HFF-Myc (cell line): Measurements from ENCODE around the gene KMT2B.

ENCODE experiments used
- DNase-seq: peaks from one replicate; pipeline ENCODE4 v3.0.0-alpha.2; 2011; ENCODE audit warnings: low read depth; ENCODE audit errors: extremely low read depth
- H3K4me3 ChIP-seq: replicated peaks from 2 replicates; pipeline ENCODE4 v1.5.1; 2011; ENCODE audit warnings: low read depth, mild to moderate bottlenecking, control low read depth, low read length
- CTCF ChIP-seq: IDR thresholded peaks from 2 replicates; pipeline ENCODE4 v1.5.1; 2012; ENCODE audit warnings: mild to moderate bottlenecking, low read depth, low read length, control low read depth; ENCODE audit errors: missing control alignments

KMT2B gene

DNA sequence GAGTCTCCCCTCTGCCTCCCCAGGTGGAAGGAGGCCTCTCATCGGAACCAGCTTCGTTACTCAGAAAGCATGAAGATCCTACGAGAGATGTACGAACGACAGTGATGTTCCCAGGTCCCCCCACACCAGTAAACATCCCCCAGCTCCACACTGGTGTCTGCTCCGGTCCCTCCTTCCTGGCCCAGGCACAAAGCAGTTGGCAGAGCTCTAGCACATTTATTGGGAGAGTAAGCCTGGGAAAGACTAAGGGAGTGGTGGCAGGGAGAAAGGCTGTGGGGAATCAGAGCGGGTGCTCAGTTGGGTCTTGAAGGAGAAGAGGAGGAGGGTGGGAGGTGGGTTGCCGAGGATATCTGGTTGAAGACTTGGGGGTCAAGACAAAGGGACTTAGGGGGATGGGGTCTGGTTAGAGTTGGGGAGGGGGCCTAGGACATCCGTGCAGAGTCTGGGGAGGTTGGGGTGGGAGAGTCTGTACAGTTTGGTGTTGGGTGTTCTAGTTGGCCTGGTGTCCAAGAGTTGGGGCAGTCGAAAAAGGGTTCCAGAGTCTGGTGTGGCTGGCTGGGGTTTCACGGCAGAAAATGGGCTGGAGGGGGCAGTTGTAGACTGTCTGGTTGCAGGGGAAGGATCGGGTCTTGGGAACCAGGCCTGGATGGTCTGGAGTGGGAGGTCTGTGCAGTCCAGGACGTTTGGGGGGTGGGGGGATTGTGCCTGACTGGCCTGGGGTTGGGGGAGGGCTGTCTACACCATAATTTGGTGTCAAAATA, 36.7 kb downstream of the KMT2B start:
- DNase-seq: no peak
- no peak for TF ChIP-seq CTCF
- no peak overlapping the region for H3K4me3 ChIP-seq

DNA sequence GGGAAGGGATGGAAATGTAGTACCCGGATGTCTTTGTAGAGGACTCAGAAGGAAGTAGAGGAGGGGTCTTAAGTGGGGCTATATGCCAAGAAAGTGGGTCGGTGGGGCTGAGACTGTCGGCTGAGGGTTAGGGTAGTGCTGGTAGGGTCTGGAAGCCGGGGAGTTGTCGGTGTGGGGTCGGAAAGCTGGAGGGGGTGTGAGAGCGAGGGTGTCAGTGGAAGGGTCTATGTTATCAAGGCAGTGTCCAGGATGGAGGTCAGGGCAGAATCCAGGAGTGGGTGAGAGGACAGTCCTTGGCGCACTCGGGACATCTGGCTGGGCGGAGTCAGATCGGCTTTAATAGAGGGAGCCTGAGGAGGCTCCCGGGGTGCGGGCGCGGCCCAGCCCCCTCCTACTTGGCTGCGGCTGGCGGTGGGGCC, 37.3 kb downstream of the KMT2B start:
- no peak for TF ChIP-seq CTCF
- peak overlapping the region; percentile 97 for H3K4me3 ChIP-seq
- DNase-seq: no peak

DNA sequence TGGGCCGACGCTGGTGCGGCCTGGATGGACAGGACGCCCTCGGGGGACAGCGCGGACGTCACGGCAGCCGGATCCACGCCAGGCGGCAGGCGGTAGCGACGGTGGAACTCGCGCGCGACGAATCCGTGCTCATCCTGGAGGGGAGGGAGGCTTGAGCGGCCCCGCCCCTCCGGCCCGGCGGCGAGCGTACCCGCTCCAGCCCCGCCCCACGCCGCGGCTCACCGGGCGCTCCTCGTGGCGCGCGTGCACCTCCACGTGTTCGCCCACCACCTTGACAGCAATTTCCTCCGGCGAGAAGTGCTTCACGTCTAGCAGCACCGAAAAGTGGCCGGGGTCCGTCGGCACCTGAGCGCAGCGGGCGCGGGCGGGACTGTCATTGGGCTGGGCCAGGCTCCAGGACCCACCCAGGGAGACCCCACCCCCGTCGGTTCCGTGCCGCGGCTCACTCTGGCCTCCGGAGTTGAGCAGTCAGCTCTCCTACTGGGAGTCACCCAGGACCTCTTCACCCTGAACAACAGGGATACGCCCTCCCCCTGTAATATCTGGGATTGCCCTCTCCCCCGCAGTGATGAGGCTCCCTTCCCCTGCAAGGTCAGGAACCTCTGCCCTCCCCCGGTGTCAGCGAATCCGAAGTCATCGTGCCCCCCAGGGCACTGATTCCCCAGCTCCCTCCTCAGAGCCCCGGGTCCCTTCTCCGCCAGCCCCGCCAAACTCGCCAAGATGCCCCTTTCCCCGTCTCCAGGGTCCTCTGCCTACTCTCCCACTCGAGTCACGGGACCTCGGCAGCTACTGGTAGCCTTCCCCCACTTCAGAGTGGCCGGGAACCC, 38.0 kb downstream of the KMT2B start:
- no peak for DNase-seq
- peak overlapping the region; percentile 97 for H3K4me3 ChIP-seq
- TF ChIP-seq CTCF: no peak

DNA sequence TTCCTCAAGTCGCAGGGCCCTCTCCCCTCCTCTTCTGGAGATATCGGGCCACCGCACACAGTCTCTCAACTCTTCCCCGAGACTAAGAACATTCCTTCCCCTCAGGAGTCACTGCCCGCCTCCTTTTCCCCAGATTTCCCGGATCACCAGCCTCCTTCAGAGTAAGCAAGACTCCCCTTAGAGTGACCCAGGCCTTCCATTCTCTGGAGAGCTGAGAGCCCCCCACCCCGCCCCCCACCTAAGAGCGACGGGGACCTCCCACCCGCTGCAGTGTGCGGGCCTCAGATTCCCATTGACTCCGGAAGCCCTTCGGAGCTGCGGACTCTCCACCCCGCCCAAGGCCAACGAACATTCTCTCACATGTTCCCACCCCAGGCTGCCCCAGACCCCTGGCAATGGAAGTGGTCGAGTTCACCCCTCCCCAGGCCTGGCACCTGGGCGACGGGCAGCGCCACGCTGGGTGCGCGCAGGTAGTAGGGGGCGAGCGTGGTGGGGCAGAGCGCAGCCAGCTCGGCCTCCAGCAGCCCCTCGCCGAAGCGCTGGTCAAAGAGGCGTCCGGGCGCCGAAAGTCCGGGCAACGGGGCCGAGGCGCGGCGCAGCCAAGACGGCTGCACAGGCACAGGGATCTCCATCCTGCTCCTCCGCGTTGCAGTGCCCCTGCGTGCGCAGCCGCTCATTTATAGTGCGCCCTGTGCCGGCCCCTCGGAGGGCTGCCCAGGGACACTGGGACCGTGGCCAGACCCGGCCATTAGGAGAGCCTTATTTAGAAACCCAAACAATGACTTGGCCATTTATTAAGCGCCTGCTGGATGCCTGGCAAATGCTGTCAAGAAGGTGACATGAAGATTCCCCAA, 38.8 kb downstream of the KMT2B start, which contains the start of gene HSPB6:
HSPB6 (minus strand) TSS at position 653 of the 854 bp plus-strand sequence; CDS start at position 632, 21 bp downstream.
- no peak for DNase-seq
- peak within 1 kb of the TSS; percentile 97 for H3K4me3 ChIP-seq
- no peak for TF ChIP-seq CTCF

- no peak for DNase-seq
- no peak for TF ChIP-seq CTCF
These were observed 39.5 kb downstream of the KMT2B start for GRCh38 chr19:35757231-35757748.

More at GRCh38 chr19:35757231-35757748, 39.5 kb downstream of the KMT2B start:
- H3K4me3 ChIP-seq: peak overlapping the region; percentile 97
